Loucy (cell line): Measurements from ENCODE around the gene RTRAF.

Experiments
- H2AFZ ChIP-seq: fragments of 200-600 bp; sonication (generic); 2 replicates; pipeline ENCODE4 v1.6.0; 2016; ENCODE audit warnings: antibody characterized with exemption, mild to moderate bottlenecking, low read length, moderate library complexity
- H3F3A ChIP-seq: fragments of 200-600 bp; 2 replicates; pipeline ENCODE4 v1.6.0; 2016; ENCODE audit warnings: antibody characterized with exemption, low read depth, mild to moderate bottlenecking
- H3K27me3 ChIP-seq: fragments of 200-600 bp; sonication (generic); 2 replicates; pipeline ENCODE4 v1.6.1; 2014; ENCODE audit warnings: low read length, mild to moderate bottlenecking; ENCODE audit not compliant: insufficient read depth, poor library complexity, severe bottlenecking
- H3K36me3 ChIP-seq: fragments of 200-600 bp; sonication (generic); 2 replicates; pipeline ENCODE4 v1.6.1; 2016; ENCODE audit warnings: low read length; ENCODE audit not compliant: insufficient read depth
- H3K4me1 ChIP-seq: fragments of 200-600 bp; sonication (generic); 2 replicates; pipeline ENCODE4 v1.5.1; 2014; ENCODE audit warnings: low read length, mild to moderate bottlenecking; ENCODE audit not compliant: insufficient read depth, poor library complexity, severe bottlenecking
- H3K4me2 ChIP-seq: fragments of 200-600 bp; sonication (generic); 2 replicates; pipeline ENCODE4 v1.6.0; 2014; ENCODE audit warnings: antibody characterized with exemption, low read length, low read depth, mild to moderate bottlenecking; ENCODE audit not compliant: poor library complexity, severe bottlenecking
- H3K4me3 ChIP-seq: fragments of 200-600 bp; sonication (generic); 2 replicates; pipeline ENCODE4 v1.5.1; 2014; ENCODE audit warnings: low read length, mild to moderate bottlenecking, mixed read lengths; ENCODE audit not compliant: poor library complexity, severe bottlenecking
- H3K79me2 ChIP-seq: fragments of 200-600 bp; sonication (generic); 2 replicates; pipeline ENCODE4 v1.6.1; 2014; ENCODE audit warnings: low read length; ENCODE audit not compliant: insufficient read depth
- H3K9ac ChIP-seq: fragments of 200-600 bp; sonication (generic); 2 replicates; pipeline ENCODE4 v1.6.0; 2014; ENCODE audit warnings: mild to moderate bottlenecking, low read depth, low read length, moderate library complexity; ENCODE audit not compliant: poor library complexity, severe bottlenecking
- H3K9me2 ChIP-seq: fragments of 200-600 bp; sonication (generic); replicated peaks from 2 replicates; pipeline ENCODE4 v1.6.1; 2016; ENCODE audit warnings: low read depth, low read length, mixed read lengths
- H3K9me3 ChIP-seq: fragments of 200-600 bp; sonication (generic); 2 replicates; pipeline ENCODE4 v1.6.1; 2014; ENCODE audit warnings: mild to moderate bottlenecking, antibody characterized with exemption, low read length, low read depth; ENCODE audit not compliant: insufficient read depth
- H4K20me1 ChIP-seq: fragments of 200-600 bp; sonication (generic); 2 replicates; pipeline ENCODE4 v1.6.0; 2014; ENCODE audit warnings: antibody characterized with exemption, low read length, mild to moderate bottlenecking; ENCODE audit not compliant: insufficient read depth, poor library complexity, severe bottlenecking
- EZH2phosphoT487 ChIP-seq: fragments of 200-600 bp; IDR thresholded peaks from 2 replicates; pipeline ENCODE4 v1.6.1; 2018; ENCODE audit warnings: antibody characterized with exemption, mild to moderate bottlenecking, moderate library complexity, borderline replicate concordance
- TF ChIP-seq, protein P1 (sequence below): fragments of 200-600 bp; sonication (generic); conservative IDR thresholded peaks from 2 replicates; pipeline ENCODE4 v1.5.1; 2014; ENCODE audit warnings: mild to moderate bottlenecking, antibody characterized with exemption, low read length

RTRAF gene

DNA sequence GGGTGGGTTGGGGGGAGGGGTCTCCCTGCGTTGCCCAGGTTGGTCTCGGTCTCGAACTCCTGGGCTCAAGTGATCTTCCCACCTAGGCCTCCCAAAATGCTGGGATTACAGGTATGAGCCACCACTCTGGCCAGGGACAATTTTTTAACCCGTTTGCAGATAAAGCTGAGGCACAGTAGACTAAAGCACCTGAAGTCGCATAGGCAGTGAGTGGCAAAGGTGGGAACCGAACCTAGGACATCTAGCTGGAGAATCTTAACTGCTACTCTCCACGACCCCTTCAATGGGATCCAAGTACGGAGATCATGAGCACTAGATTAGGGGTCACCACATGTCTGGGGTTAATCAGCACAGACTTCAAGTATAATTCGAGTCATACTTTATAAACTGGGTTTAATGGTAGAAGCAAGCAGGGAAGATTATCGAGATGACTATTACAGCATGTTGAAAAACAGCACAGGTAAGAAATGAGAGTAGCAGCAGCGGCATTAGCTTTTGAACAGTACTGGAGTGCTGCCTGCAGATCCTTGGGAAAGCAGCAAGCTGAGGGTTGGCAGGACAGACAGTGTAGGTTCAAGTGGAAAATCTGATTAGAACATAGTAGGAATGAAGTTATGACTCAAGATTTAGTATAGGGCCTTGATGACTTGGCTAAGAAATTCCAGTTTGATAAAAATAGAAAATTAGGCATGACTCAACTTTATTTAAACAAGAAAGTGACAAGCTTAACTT lies 55.6 kb downstream of the RTRAF start:
- Histone ChIP-seq H3K9me3 (no peaks in the 10 kb centered on the region), H3K27me3 (no peaks in the 10 kb centered on the region), H3K79me2 (no peaks in the 10 kb centered on the region), H3K36me3 (no peaks in the 10 kb centered on the region; the same call in 1 of the 2 replicates), H3K9ac (no peak overlapping the region), H3K4me2 (no peak overlapping the region), H4K20me1 (no peaks in the 10 kb centered on the region), H3K9me2 (no peaks in the 10 kb centered on the region), H3K4me1 (no peaks in the 10 kb centered on the region), H3K4me3 (no peak overlapping the region), H2AFZ (no peak overlapping the region), H3F3A (no peaks in the 10 kb centered on the region)
- TF ChIP-seq EZH2phosphoT487 = no peak
- TF ChIP-seq, protein P1, sequence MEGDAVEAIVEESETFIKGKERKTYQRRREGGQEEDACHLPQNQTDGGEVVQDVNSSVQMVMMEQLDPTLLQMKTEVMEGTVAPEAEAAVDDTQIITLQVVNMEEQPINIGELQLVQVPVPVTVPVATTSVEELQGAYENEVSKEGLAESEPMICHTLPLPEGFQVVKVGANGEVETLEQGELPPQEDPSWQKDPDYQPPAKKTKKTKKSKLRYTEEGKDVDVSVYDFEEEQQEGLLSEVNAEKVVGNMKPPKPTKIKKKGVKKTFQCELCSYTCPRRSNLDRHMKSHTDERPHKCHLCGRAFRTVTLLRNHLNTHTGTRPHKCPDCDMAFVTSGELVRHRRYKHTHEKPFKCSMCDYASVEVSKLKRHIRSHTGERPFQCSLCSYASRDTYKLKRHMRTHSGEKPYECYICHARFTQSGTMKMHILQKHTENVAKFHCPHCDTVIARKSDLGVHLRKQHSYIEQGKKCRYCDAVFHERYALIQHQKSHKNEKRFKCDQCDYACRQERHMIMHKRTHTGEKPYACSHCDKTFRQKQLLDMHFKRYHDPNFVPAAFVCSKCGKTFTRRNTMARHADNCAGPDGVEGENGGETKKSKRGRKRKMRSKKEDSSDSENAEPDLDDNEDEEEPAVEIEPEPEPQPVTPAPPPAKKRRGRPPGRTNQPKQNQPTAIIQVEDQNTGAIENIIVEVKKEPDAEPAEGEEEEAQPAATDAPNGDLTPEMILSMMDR = no peak

DNA sequence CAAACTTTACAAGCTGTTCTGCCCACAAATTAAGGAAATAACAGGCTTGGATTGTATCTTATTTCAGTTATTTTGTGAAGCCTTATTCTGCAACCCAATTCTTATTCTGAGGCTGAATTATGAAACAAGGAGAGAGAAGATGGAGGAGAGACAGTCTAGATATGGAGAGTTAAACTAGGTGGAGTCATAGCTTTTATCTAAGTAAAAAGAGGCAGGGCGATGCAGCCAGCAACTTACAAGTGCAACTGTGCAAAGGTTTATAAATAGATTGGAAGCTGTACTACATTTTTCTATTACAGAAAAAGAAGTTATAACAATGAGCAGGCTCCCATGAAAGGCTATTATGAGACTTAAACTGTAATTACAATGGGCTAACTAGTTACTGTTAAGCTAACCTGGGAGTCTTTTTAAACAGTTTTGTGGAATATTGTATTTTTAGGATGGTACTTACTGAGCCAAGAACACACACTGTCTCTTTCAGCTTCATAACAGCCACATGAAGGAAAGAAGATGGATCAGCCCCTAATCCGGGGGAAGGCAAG lies 57.1 kb downstream of the RTRAF start:
- Histone ChIP-seq H3K9me2 (no peaks in the 10 kb centered on the region), H3K9me3 (no peaks in the 10 kb centered on the region), H3K36me3 (no peaks in the 10 kb centered on the region; the same call in 1 of the 2 replicates), H3K9ac (no peak overlapping the region), H3K27me3 (no peaks in the 10 kb centered on the region), H2AFZ (no peak overlapping the region), H3K4me1 (no peaks in the 10 kb centered on the region), H3K4me2 (no peak overlapping the region), H3K79me2 (no peaks in the 10 kb centered on the region), H4K20me1 (no peaks in the 10 kb centered on the region), H3K4me3 (no peak overlapping the region), H3F3A (no peaks in the 10 kb centered on the region)
- TF ChIP-seq EZH2phosphoT487 = no peak
- TF ChIP-seq, protein P1 = no peak

DNA sequence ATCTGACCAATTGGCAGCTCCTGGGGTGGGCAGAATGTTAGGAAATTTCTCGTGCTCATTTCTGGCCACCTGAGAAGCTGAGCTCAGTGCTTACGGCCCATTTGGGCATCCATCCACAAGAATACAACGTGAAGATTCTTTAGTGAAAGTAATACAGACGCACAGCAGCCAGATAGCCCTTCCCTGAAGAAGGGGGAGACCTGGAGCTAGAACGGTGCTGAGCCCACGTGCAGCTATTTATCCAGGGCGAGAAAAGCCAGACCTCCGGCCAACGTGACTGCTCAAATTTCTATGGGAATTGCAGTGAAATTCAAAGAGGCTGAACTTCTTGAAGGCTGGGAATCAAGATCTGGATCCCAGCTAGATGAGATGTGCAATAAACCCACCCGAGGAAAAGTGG lies 58.8 kb downstream of the RTRAF start:
- H3K9me2 ChIP-seq = no peaks in the 10 kb centered on the region
- H4K20me1 ChIP-seq = no peaks in the 10 kb centered on the region
- H3K36me3 ChIP-seq = no peaks in the 10 kb centered on the region
- no peaks in the 10 kb centered on the region for H3K27me3 ChIP-seq
- TF ChIP-seq, protein P1 = no peak
- TF ChIP-seq EZH2phosphoT487 = no peak
- no peaks in the 10 kb centered on the region for H3F3A ChIP-seq
- H3K9me3 ChIP-seq = no peaks in the 10 kb centered on the region
- H3K4me3 ChIP-seq = no peak overlapping the region
- H3K4me1 ChIP-seq = no peaks in the 10 kb centered on the region
- H3K79me2 ChIP-seq = no peaks in the 10 kb centered on the region
- H2AFZ ChIP-seq = no peak overlapping the region
- no peak overlapping the region for H3K4me2 ChIP-seq
- no peak overlapping the region for H3K9ac ChIP-seq
